ENCODE results near the gene CCNQ.

The CCNQ gene

GRCh38 chrX:153568451-153569011 is 30.4 kb downstream of the CCNQ start:
- H3K9ac ChIP-seq, result no peak overlapping the region
- H3K27ac ChIP-seq, result no peak overlapping the region
- H3K27me3 ChIP-seq (ENCODE audit: control insufficient read depth, insufficient read depth, low read length), result no peaks in the 10 kb centered on the region
- H3K9me3 ChIP-seq (ENCODE audit: control insufficient read depth, low read length), result no peaks in the 10 kb centered on the region
- no peak overlapping the region for H2AFZ ChIP-seq
- H3K79me2 ChIP-seq, result no peaks in the 10 kb centered on the region
- no peak overlapping the region for H3K4me2 ChIP-seq (ENCODE audit: low read length)
- no peaks in the 10 kb centered on the region for H3K36me3 ChIP-seq (ENCODE audit: control insufficient read depth, insufficient read depth, low read length)
- no peaks in the 10 kb centered on the region for H3K4me1 ChIP-seq
- H3K4me3 ChIP-seq (ENCODE audit: low read depth, low read length), result no peak overlapping the region
- no peak for TF ChIP-seq CTCF (IDR thresholded peaks at IDR 0.05)

- H3K27ac ChIP-seq, result no peak overlapping the region
- TF ChIP-seq CTCF (IDR thresholded peaks at IDR 0.05), result no peak
- no peak overlapping the region for H3K4me2 ChIP-seq (ENCODE audit: low read length)
- no peaks in the 10 kb centered on the region for H3K4me1 ChIP-seq
- H2AFZ ChIP-seq, result no peak overlapping the region
- H3K36me3 ChIP-seq (ENCODE audit: control insufficient read depth, insufficient read depth, low read length), result no peaks in the 10 kb centered on the region
- H3K79me2 ChIP-seq, result no peaks in the 10 kb centered on the region
- H3K9ac ChIP-seq, result no peak overlapping the region
- H3K9me3 ChIP-seq (ENCODE audit: control insufficient read depth, low read length), result no peaks in the 10 kb centered on the region
- H3K4me3 ChIP-seq (ENCODE audit: low read depth, low read length), result no peak overlapping the region
- no peaks in the 10 kb centered on the region for H3K27me3 ChIP-seq (ENCODE audit: control insufficient read depth, insufficient read depth, low read length)
Measured at GRCh38 chrX:153565996-153566580, 32.9 kb downstream of the CCNQ start.

GRCh38 chrX:153564047-153564606 is 34.8 kb downstream of the CCNQ start:
- no peak overlapping the region for H3K4me3 ChIP-seq (ENCODE audit: low read depth, low read length)
- no peaks in the 10 kb centered on the region for H3K4me1 ChIP-seq
- H3K79me2 ChIP-seq, result no peaks in the 10 kb centered on the region
- H3K9ac ChIP-seq, result no peak overlapping the region
- no peak overlapping the region for H3K27ac ChIP-seq
- H3K9me3 ChIP-seq (ENCODE audit: control insufficient read depth, low read length), result no peaks in the 10 kb centered on the region
- H2AFZ ChIP-seq, result no peak overlapping the region
- H3K36me3 ChIP-seq (ENCODE audit: control insufficient read depth, insufficient read depth, low read length), result no peaks in the 10 kb centered on the region
- no peak for TF ChIP-seq CTCF (IDR thresholded peaks at IDR 0.05)
- H3K4me2 ChIP-seq (ENCODE audit: low read length), result no peak overlapping the region
- H3K27me3 ChIP-seq (ENCODE audit: control insufficient read depth, insufficient read depth, low read length), result no peaks in the 10 kb centered on the region

- Histone ChIP-seq H3K4me3 (ENCODE audit: low read depth, low read length) (no peak overlapping the region), H3K9ac (no peak overlapping the region), H3K4me2 (ENCODE audit: low read length) (no peak overlapping the region), H2AFZ (no peak overlapping the region), H3K36me3 (ENCODE audit: control insufficient read depth, insufficient read depth, low read length) (no peaks in the 10 kb centered on the region), H3K4me1 (no peaks in the 10 kb centered on the region), H3K27ac (no peak overlapping the region), H3K9me3 (ENCODE audit: control insufficient read depth, low read length) (no peaks in the 10 kb centered on the region), H3K79me2 (no peaks in the 10 kb centered on the region), H3K27me3 (ENCODE audit: control insufficient read depth, insufficient read depth, low read length) (no peaks in the 10 kb centered on the region)
- no peak for TF ChIP-seq CTCF (IDR thresholded peaks at IDR 0.05)
Measured at GRCh38 chrX:153562546-153562945, 36.4 kb downstream of the CCNQ start.

GRCh38 chrX:153561337-153561736 is 37.6 kb downstream of the CCNQ start:
- Histone ChIP-seq H3K36me3 (ENCODE audit: control insufficient read depth, insufficient read depth, low read length) (no peaks in the 10 kb centered on the region), H3K79me2 (no peaks in the 10 kb centered on the region), H3K4me1 (no peaks in the 10 kb centered on the region), H3K4me2 (ENCODE audit: low read length) (no peak overlapping the region), H3K9ac (no peak overlapping the region), H2AFZ (no peak overlapping the region), H3K27me3 (ENCODE audit: control insufficient read depth, insufficient read depth, low read length) (no peaks in the 10 kb centered on the region), H3K9me3 (ENCODE audit: control insufficient read depth, low read length) (no peaks in the 10 kb centered on the region), H3K4me3 (ENCODE audit: low read depth, low read length) (no peak overlapping the region), H3K27ac (no peak overlapping the region)
- no peak for TF ChIP-seq CTCF (IDR thresholded peaks at IDR 0.05)
